Measurements from ENCODE around the gene CBR1. TPM values are rescaled to one million over a fixed set of nuclear protein-coding genes. Genes with fewer than 3 reads are reported as not detected.

The CBR1 gene
- total RNA-seq: 9.8 TPM
- 10 to 100 TPM; 58.3 to 72.0 (median 62.1) TPM for polyA plus RNA-seq

GRCh38 chr21:36069713-36070583, at the start of gene CBR1:
TSS of gene CBR1 (plus strand) at chr21:36070024. CDS start at chr21:36070116, 92 bp downstream.
- DNase-seq: peak; percentile 80 to 93 (median 87)
- peaks cover 0 to 6% of the 10 kb centered on the region in 2 experiments for H3K9me3 ChIP-seq (ENCODE audit: control insufficient read depth in 2 of 2, low read length in 2 of 2)

GRCh38 chr21:36021251-36021837, 48.5 kb upstream of the CBR1 start:
- Mint-ChIP-seq H3K4me3 (no peak overlapping the region), H3K4me1 (no peaks in the 10 kb centered on the region), H3K27me3 (peaks cover 15% of the 10 kb centered on the region), H3K36me3 (peaks cover 7% of the 10 kb centered on the region), H3K27ac (no peak overlapping the region), H3K9me3 (peaks cover 0 to 12% (median 3%) of the 10 kb centered on the region in 7 donors)
- ATAC-seq (ENCODE audit: low read depth in 2 of 2) (no peak), DNase-seq (no peak)
- Histone ChIP-seq H3K4me3 (ENCODE audit: low read depth, low read length) (no peak overlapping the region), H3K27me3 (ENCODE audit: control insufficient read depth, insufficient read depth, low read length) (no peaks in the 10 kb centered on the region), H3K9me3 (ENCODE audit: control insufficient read depth in 2 of 2, low read length in 2 of 2) (peaks cover 0 to 6% of the 10 kb centered on the region in 2 experiments), H3K27ac (ENCODE audit: insufficient read depth, low read length, poor library complexity, severe bottlenecking) (no peak overlapping the region), H3K36me3 (ENCODE audit: control insufficient read depth, insufficient read depth, low read length) (no peaks in the 10 kb centered on the region), H3K4me1 (ENCODE audit: control insufficient read depth, insufficient read depth, low read length, poor library complexity, severe bottlenecking) (no peaks in the 10 kb centered on the region)

More at GRCh38 chr21:36069713-36070583, at the start of gene CBR1:
- peaks cover 0 to 6% (median 3%) of the 10 kb centered on the region in 7 donors for H3K9me3 Mint-ChIP-seq
- H3K27ac Mint-ChIP-seq: peak within 1 kb of the TSS; percentile 82 to 91 (median 87)
- peaks cover 26% of the 10 kb centered on the region for H3K4me1 ChIP-seq (ENCODE audit: control insufficient read depth, insufficient read depth, low read length, poor library complexity, severe bottlenecking)
- peaks cover 15% of the 10 kb centered on the region for H3K36me3 Mint-ChIP-seq
- no peaks in the 10 kb centered on the region for H3K27me3 Mint-ChIP-seq
- peak within 1 kb of the TSS; percentile 56 for H3K27ac ChIP-seq (ENCODE audit: insufficient read depth, low read length, poor library complexity, severe bottlenecking)
- H3K27me3 ChIP-seq (ENCODE audit: control insufficient read depth, insufficient read depth, low read length): no peaks in the 10 kb centered on the region
- H3K4me3 Mint-ChIP-seq: peak within 1 kb of the TSS; percentile 89 to 90 (median 90)
- peaks cover 18% of the 10 kb centered on the region for H3K36me3 ChIP-seq (ENCODE audit: control insufficient read depth, insufficient read depth, low read length)
- peaks cover 15 to 43% (median 30%) of the 10 kb centered on the region in 4 donors for H3K4me1 Mint-ChIP-seq
- peak within 1 kb of the TSS; percentile 74 for H3K4me3 ChIP-seq (ENCODE audit: low read depth, low read length)
- ATAC-seq (ENCODE audit: low read depth in 2 of 2): peak; percentile 97

- H3K9me3 Mint-ChIP-seq: peaks cover 0 to 12% (median 3%) of the 10 kb centered on the region in 7 donors
- H3K27ac Mint-ChIP-seq: no peak overlapping the region
- DNase-seq (no peak), ATAC-seq (ENCODE audit: low read depth in 2 of 2) (no peak)
- no peak overlapping the region for H3K4me3 ChIP-seq (ENCODE audit: low read depth, low read length)
- H3K36me3 ChIP-seq (ENCODE audit: control insufficient read depth, insufficient read depth, low read length): no peaks in the 10 kb centered on the region
- H3K36me3 Mint-ChIP-seq: peaks cover 7% of the 10 kb centered on the region
- H3K4me3 Mint-ChIP-seq: no peak overlapping the region
- H3K4me1 Mint-ChIP-seq: no peaks in the 10 kb centered on the region
- H3K27me3 ChIP-seq (ENCODE audit: control insufficient read depth, insufficient read depth, low read length): no peaks in the 10 kb centered on the region
- no peak overlapping the region for H3K27ac ChIP-seq (ENCODE audit: insufficient read depth, low read length, poor library complexity, severe bottlenecking)
- no peaks in the 10 kb centered on the region for H3K4me1 ChIP-seq (ENCODE audit: control insufficient read depth, insufficient read depth, low read length, poor library complexity, severe bottlenecking)
- peaks cover 0 to 6% of the 10 kb centered on the region in 2 experiments for H3K9me3 ChIP-seq (ENCODE audit: control insufficient read depth in 2 of 2, low read length in 2 of 2)
- H3K27me3 Mint-ChIP-seq: peaks cover 15% of the 10 kb centered on the region
These were observed 47.3 kb upstream of the CBR1 start for GRCh38 chr21:36022427-36023091.

- Mint-ChIP-seq H3K27me3 (peaks cover 11% of the 10 kb centered on the region), H3K4me3 (no peak overlapping the region), H3K27ac (no peak overlapping the region), H3K4me1 (peaks cover 0 to under 1% (median 0%) of the 10 kb centered on the region in 4 donors), H3K36me3 (peaks cover 4% of the 10 kb centered on the region), H3K9me3 (peaks cover 0 to 12% (median 3%) of the 10 kb centered on the region in 7 donors)
- H3K4me1 ChIP-seq (ENCODE audit: control insufficient read depth, insufficient read depth, low read length, poor library complexity, severe bottlenecking): no peaks in the 10 kb centered on the region
- H3K9me3 ChIP-seq (ENCODE audit: control insufficient read depth in 2 of 2, low read length in 2 of 2): peaks cover 0 to 6% of the 10 kb centered on the region in 2 experiments
- ATAC-seq (ENCODE audit: low read depth in 2 of 2): no peak
- H3K4me3 ChIP-seq (ENCODE audit: low read depth, low read length): no peak overlapping the region
- no peaks in the 10 kb centered on the region for H3K27me3 ChIP-seq (ENCODE audit: control insufficient read depth, insufficient read depth, low read length)
- DNase-seq: no peak
- no peaks in the 10 kb centered on the region for H3K36me3 ChIP-seq (ENCODE audit: control insufficient read depth, insufficient read depth, low read length)
- H3K27ac ChIP-seq (ENCODE audit: insufficient read depth, low read length, poor library complexity, severe bottlenecking): no peak overlapping the region
These were observed 46.7 kb upstream of the CBR1 start for GRCh38 chr21:36023092-36023480.

- H3K27me3 ChIP-seq (ENCODE audit: control insufficient read depth, insufficient read depth, low read length): no peaks in the 10 kb centered on the region
- no peak overlapping the region for H3K27ac ChIP-seq (ENCODE audit: insufficient read depth, low read length, poor library complexity, severe bottlenecking)
- peaks cover 0 to 6% of the 10 kb centered on the region in 2 experiments for H3K9me3 ChIP-seq (ENCODE audit: control insufficient read depth in 2 of 2, low read length in 2 of 2)
- H3K36me3 ChIP-seq (ENCODE audit: control insufficient read depth, insufficient read depth, low read length): no peaks in the 10 kb centered on the region
- H3K4me3 Mint-ChIP-seq: no peak overlapping the region
- H3K36me3 Mint-ChIP-seq: peaks cover 4% of the 10 kb centered on the region
- H3K4me3 ChIP-seq (ENCODE audit: low read depth, low read length): no peak overlapping the region
- no peak overlapping the region for H3K27ac Mint-ChIP-seq
- no peak for DNase-seq
- peaks cover 0 to 12% (median 3%) of the 10 kb centered on the region in 7 donors for H3K9me3 Mint-ChIP-seq
- H3K27me3 Mint-ChIP-seq: peaks cover 6% of the 10 kb centered on the region
- H3K4me1 ChIP-seq (ENCODE audit: control insufficient read depth, insufficient read depth, low read length, poor library complexity, severe bottlenecking): peaks cover 4% of the 10 kb centered on the region
- H3K4me1 Mint-ChIP-seq: peaks cover 0 to 6% (median 2%) of the 10 kb centered on the region in 4 donors
- ATAC-seq (ENCODE audit: low read depth in 2 of 2): no peak
These were observed 45.0 kb upstream of the CBR1 start for GRCh38 chr21:36024782-36025181.

GRCh38 chr21:36027347-36027746, 42.5 kb upstream of the CBR1 start:
- Histone ChIP-seq H3K27me3 (ENCODE audit: control insufficient read depth, insufficient read depth, low read length) (no peaks in the 10 kb centered on the region), H3K4me3 (ENCODE audit: low read depth, low read length) (no peak overlapping the region), H3K9me3 (ENCODE audit: control insufficient read depth in 2 of 2, low read length in 2 of 2) (no peaks in the 10 kb centered on the region), H3K36me3 (ENCODE audit: control insufficient read depth, insufficient read depth, low read length) (no peaks in the 10 kb centered on the region), H3K4me1 (ENCODE audit: control insufficient read depth, insufficient read depth, low read length, poor library complexity, severe bottlenecking) (peaks cover 4% of the 10 kb centered on the region), H3K27ac (ENCODE audit: insufficient read depth, low read length, poor library complexity, severe bottlenecking) (no peak overlapping the region)
- no peak for DNase-seq
- ATAC-seq (ENCODE audit: low read depth in 2 of 2): no peak
- no peak overlapping the region for H3K27ac Mint-ChIP-seq
- peaks cover 0 to 2% (median 0%) of the 10 kb centered on the region in 7 donors for H3K9me3 Mint-ChIP-seq
- H3K36me3 Mint-ChIP-seq: no peaks in the 10 kb centered on the region
- H3K4me1 Mint-ChIP-seq: peaks cover 0 to 6% (median 2%) of the 10 kb centered on the region in 4 donors
- no peak overlapping the region for H3K4me3 Mint-ChIP-seq
- H3K27me3 Mint-ChIP-seq: no peaks in the 10 kb centered on the region
